Glomerular visceral epithelial cell (primary cell): ENCODE data around the gene MAGI1.
"Not testable (repeated sequence)": the region's sequence is repeated elsewhere in the genome, so short reads cannot be mapped to it uniquely, and the experiment has no call there.

Experiments
- DNase-seq: peaks from one replicate; pipeline ENCODE4 v3.0.0-alpha.2; 2016; ENCODE audit errors: extremely low spot score

Gene MAGI1

DNA sequence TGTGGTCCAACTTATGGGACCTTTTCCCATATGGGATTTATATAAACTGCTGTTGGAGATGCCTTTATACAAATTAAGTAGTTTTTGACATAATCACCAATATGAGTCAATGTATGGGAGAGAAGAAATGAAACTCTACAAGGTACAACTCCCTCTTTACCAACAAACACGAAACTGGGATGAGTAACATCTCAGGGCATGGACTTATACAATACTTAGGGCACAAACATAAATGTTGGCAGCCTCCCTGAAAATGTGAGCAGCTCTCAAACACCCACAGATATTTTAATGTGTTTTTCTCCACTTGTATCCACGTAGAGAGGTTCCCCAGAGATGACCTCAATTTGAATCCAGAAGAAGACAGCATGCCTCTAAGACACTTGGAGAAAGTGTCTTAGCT lies 161.6 kb downstream of the MAGI1 start:
- DNase-seq = no peak

DNA sequence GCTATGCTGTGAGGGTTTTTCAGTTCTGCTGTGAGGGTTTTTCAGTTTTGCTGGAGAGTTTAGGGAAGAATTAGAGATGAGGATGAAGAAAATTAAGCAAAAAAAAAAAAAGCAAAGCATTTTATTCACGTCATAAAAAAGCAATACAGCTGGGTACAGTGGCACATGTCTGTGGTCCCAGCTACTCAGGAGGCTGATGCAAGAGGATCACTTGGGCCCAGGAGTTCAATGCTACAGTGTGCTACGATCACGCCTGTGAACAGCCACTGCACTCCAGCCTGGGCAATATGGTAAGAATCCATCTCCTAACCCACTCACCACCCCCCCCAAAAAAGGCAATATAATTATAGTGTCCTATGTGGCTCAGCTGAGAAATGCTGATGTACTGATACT lies 162.7 kb downstream of the MAGI1 start:
- DNase-seq = no peak

DNA sequence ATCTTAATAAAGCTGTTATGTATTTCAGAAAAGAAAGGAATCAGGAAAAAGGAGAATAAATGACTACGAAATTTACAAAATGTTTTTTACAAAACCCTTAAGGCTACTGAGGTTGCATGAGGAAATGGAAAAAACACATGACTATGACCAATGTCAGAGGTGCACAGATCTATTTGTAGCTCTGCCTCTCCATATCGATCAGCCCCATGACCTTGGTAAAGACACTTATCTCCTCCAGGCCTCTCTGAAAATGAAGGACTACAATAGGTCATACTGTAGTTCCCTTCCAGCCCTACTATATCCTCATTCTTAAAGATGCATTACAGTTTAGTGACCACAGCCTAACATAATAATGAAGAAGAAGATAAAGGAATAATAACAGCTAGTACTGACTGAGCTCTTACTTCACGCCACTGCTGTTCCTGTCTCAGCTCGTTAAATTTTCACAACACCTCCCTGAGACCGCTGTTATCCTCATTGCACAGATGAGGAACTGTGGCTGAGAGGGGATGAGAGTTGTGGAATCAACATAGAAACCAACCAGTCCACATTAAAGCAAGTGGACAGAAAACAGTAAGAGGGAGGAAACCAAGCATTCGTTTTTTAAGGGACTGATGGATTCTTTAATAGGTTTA lies 163.2 kb downstream of the MAGI1 start:
- DNase-seq = no peak

DNA sequence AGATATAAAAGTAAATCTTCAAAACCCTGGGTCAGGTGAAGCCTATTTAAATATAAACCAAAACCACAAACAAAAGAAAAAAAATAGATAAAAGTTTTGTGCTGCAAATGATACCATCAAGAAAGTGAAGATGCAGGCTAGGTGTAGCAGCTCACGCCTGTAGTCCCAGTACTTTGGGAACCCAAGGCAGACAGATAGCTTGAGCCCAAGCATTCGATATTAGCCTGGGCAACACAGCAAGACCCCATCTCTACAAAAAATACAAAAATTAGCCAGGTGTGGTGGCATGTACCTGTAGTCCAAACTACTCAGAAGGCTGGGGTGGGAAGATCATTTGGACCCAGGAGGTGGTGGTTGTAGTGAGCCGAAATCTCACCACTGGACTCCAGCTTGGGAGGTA lies 164.8 kb downstream of the MAGI1 start:
- DNase-seq = no peak

DNA sequence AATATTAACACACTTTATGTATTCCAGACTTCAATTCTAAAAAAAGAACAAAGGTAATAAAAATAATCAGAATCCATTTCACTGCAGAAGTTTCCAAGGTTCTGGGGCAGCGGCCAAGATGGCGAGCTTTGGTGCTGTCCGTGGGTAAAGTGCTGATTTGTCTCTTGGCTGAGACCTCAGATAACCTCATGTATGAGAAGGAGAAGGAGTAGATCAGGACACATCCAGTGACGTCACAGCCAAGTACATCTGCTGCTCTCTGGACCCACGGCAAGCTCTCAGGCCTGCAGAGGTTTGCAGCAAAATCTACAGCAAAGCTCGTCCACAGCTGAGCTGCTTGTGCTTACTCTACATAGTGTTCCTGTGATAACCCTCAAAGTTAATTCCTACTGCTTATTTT lies 165.7 kb downstream of the MAGI1 start:
- DNase-seq = no peak

DNA sequence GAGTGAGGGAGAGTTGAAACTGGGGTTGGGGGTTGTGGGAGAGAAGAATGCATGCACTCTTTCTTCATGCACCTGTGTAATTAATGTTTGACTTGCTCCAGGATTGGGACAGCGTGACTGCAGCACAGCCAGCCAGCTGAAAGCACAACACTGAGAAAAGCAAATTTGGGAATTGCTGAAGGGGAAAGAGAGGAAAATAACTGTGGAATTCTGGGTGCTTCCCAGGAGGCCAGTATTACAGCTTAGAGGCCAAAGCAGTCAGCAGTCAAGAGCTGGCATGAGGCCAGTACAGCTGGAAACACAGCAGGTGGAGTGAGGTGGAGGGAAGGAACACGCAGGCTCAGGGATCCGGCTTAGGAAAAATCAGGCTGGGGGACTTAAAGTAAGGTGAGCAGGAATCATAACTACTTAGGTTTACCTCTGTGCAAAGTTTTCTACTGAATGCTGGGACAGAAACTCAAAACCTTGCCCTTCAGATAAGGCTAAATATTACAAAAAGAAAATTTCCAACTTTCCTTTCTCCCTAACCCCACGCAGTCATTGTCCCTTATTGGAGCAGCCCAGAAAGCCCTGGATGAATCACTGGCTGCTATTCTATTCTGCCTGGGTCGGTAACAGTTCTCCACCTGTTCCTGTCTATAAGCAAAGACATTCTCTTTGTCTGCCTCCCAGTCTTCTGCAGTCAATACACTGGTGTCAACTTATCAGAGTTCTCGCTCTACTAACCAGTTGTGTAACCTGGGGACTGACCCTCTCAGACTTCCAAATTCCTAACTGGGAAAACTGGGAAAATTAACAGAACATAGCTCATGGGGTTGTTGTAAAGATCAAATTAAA lies 167.2 kb downstream of the MAGI1 start:
- peak; percentile 60 for DNase-seq

DNA sequence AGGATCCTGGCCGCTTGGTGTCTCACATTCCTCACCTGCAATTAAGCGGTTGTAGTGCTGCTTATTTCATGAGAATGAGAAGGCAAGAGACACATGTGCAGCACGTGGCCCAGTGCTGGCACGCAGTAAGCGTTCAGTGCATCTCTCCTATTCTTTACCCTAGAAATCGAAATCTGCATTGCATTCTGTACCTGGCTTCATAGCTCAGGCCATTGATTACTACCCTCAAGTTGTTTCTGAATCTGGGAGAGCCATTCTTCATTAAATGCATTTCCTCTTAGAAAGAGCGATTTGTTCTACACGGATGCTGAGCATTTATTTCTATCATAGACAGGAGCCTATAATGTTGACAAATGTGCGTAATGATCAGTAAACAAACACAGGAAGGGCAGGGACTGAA lies 168.9 kb downstream of the MAGI1 start:
- DNase-seq = no peak

DNA sequence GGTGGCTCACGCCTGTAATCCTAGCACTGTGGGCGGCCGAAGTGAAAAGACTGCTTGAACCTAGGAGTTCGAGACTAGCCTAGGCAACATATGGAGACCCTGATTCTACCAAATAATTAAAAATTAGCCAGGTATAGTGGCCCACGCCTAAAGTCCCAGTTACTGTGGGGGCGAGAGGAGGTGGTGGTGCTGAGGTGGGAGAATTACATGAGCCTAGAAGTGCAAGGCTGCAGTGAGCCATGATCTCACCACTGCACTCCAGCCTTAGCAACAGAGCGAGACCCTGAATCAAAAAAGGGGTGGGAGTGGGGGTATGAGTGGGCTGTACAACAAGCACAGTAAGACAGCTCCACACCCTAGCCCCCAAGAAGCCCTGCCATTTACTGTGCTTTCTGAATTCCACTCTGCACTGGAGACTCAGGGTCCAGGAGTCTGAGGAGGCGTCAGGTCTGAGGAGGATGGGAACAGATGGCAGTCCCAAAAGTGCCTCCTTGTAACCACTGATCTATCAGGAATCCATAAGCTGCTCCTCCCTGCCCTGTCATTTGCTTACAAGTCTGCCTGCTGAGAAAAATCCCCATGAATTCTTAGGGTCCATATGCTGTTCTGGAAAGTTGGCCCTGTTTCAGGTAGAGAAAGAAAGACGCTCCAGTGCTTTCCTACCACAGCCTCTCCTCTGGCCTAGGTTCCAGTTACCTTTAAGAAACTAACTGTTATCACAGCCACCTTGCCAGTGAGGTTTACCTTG lies 171.1 kb downstream of the MAGI1 start:
- DNase-seq = no peak

DNA sequence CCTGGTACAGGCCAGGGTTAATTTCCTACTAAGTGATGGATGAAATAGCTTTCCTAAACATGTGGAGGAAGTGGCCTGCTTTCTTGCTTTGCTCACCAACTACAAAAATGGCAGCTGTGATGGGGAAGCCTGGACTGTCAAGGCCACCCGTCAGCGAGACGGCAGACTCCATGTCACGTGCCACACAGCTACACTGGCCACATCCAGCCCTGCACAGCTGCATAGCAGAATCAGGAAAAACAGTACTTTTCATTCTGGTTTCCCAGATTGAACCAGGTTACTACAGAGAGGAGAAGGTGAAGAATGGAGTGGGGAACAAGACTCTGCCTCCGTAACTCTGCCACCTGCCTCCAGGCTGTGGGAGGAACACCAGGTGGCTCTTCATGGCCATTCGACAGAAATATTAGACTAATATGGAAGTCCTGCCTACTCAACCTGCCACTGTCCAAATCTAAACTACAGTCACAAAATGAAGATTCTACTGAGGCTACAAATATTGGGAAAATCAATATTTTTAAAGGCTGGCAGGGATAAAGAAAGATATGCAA lies 174.3 kb downstream of the MAGI1 start:
- DNase-seq = no peak

DNA sequence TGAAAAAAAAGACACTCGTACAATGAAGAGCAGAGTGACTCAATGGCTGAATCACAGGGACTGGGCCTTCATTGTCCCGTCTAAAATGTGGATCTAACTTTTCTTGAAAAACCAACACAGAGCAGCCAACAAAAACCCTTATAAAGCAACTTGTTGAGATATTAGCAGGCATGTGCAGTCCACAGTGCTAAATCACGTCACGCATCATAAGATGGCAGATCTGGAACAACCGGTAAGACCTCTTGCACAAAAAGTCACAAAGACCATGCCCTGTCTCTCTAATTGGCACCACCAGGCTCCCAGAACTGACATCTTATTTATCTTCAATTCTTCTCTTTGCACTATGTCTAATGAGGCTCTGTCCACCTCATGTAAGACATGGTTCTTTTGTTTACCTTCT lies 177.0 kb downstream of the MAGI1 start:
- DNase-seq = no peak

DNA sequence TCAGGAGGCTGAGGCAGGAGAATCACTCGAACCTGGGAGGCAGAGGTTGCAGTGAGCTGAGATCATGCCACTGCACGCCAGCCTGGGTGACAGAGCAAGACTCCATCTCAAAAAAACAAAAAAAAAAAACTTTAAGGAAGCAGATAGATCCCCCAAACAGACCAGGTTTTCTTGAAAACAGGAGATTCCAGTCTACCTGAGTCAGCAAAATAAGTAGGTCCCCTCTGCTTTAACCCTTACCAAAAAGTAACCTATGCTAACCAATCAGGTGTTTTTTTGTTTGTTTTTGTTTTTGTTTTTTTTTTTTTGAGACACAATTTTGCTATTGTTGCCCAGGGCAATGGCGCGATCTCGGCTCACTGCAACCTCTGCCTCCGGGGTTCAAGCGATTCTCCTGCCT lies 179.1 kb downstream of the MAGI1 start:
- not testable (repeated sequence) for DNase-seq

DNA sequence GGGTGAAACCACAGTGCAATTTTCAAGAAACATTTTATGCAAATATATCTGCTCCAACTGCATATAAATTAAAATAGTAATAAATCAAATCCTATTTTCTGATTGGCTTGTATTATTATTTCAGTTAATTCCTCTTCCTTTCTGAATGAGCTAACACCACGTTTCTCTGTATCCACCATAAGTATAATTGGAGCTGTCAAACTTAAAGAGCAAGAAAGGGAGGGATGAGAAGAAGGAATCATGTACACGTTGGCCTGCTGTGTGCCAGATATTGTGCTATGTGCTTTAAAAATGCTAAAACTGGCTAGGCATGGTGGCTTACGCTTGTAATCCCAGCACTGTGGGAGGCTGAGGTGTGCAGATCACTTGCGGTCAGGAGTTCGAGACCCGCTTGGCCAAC lies 180.0 kb downstream of the MAGI1 start:
- no peak for DNase-seq

DNA sequence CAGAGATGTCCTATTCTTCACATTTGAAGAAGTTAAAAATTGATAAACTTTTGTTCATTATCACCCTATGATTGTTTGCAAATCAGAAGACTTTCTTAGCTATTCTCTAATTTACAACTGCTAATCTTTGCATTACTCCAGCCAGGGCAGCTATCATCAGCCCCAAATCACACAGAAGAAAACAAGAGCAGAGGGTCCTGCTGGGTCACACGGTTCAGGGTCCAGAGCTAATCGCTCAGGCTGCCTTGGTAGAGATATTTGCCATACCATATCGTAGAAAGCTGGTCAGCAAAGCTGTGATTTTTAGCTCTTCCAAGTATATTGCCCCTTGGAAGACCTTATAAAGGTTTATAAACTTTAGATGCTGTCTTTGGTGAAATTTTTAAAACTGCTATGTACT lies 181.4 kb downstream of the MAGI1 start:
- DNase-seq = no peak

DNA sequence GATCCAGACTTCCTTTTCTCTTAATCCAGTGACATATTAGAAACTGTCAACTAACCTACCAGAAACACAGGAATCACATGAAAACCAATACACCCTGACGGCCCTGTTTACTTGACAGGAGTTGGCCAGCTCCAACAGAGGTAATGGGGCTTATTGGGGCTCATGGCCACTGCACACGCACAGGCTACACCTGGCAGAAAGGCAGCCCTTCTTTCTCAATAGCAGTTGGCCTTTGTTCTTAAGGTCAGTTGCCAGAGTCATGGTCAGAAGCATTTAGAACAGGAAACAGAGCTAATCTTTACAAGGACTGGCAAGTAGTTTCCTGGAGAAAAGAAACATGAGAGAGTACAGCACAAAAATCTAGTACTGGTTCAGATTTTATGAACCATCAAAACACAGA lies 181.8 kb downstream of the MAGI1 start:
- no peak for DNase-seq

DNA sequence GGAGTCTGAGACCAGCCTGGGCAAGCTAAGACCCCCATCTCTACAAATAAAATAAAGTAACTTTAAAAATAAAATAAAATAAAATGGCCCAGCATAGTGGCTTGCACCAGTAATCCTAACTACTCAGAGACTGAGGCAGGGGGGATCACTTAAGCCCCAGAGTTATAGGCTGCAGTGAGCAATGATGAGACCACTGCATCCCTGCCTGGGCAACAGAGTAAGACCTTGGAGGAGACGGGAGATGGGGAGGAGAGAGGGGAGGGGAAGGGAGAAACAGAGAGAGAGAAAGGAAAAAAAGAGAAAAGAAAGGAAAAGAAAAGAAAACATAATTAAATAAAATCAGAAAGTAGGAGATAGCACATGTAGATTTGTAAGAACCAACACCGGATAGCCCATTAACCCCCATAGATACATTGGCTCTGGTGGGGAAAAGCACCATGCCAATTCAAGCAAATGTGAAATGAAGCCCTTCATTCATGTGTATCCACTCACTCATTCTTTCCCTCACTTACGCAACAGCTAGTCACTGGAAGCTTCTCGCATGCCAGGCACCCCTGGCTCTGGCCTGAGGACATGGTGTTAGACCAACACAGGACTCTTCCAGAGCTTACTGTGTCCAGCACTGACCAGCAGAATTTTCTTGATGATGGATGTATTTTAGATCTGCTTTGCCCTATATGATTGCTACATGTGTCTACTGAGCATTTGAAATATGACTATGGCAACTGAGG lies 183.2 kb downstream of the MAGI1 start:
- peak; percentile 12 for DNase-seq

DNA sequence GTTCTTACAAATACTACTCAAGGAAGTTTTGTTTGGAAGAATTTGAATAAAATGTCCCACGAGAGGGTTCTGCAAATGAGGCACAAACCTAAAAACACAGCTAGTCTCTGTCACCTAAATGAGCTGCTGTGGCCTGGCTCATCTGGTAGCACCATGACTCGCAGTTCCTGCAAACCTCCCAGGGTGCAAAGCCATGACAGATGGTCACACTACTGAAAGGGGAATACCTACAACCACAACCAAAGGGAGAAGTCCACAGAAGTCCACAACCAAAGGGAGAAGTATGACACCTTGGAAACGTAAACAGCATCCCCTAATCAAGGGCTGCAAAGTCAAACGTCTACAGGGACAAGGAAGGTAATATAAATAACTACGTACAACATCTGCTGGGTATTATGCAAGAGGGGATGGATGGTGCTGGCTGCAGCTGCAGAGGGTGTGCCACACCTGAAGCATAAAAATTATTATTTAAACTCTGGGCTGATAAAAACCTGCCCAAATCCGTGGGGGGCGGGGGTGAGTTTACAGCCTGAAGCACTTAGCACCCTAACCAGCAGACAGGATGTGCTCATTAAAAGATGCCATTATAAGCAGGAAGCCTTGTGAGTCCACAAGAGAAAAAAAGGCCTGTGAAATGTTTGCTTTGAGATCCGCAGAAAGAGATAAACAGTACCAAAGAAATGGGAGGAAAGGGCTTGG lies 184.0 kb downstream of the MAGI1 start:
- DNase-seq = peak; percentile 48

DNA sequence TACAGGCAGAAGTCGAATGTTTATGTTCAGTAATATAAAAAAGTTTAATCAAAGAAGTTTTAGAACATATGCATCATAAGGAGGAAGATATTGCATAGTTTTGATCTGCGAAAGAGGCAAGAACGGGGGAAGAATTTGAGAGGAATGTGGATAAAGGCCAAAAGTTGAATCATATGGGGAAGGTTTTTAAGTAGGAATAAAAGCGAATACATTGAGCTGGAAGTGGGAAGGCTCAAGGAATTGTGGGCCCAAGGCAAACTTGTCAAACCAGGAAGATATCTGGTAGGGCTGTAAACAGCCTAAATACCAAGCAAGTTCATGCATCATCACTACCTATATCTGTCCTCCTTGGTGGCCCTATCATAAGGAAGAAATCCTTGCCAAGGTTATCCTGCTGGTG lies 186.9 kb downstream of the MAGI1 start:
- no peak for DNase-seq

DNA sequence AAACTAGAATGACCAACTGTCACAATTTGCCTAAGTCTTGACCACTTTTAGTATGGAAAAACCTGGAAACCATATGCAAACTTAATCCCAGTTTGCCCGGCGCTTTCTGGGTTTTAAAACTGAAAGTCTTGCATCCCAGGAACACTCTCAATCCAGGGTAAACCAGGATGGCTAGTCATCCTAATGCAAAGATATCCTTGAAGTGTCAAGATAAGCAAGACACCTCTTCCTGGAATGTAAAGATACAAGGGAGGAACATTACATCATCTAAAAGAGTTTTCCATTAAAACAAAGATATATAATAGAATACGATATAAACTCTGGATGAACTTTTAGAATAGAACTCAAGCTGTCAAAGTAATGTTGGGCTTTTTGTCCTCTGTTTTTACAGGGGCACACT lies 188.5 kb downstream of the MAGI1 start:
- no peak for DNase-seq

DNA sequence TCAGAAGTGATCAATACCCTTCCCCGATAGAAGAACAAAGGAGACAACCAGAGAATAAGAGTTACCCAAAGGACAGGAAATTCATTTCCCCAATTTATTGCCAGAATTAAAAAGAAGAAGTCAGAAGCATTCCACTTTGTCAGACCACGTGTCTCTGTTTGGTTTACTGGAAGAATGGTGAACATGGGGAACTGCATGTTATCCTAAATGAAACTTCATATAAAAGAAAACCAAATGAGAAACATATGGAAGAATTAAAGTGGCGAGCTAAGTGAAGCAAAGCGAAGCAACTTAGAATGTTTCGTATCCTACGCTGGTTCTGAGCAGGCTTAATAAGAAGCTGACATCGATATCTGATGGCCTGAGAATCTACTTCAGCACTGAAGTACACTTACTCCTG lies 190.7 kb downstream of the MAGI1 start:
- no peak for DNase-seq

DNA sequence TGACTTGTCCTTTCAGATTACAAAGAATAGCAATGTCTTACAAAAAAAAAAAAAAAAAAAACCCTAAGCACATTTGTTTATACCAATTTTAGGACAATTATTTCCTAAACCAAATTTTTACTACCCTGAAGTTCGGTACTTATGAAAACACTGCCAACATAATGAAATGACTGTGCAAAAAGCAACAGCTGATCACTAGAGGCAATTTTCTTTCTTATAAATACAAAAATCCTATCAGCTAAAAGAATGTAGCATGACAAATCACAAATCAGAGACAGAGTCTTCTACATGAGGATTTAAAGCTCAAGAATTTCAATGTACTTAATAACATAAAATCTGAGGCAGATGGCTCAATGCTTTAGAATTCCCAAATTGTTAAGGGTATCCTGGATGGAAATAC lies 191.8 kb downstream of the MAGI1 start:
- DNase-seq = no peak

DNA sequence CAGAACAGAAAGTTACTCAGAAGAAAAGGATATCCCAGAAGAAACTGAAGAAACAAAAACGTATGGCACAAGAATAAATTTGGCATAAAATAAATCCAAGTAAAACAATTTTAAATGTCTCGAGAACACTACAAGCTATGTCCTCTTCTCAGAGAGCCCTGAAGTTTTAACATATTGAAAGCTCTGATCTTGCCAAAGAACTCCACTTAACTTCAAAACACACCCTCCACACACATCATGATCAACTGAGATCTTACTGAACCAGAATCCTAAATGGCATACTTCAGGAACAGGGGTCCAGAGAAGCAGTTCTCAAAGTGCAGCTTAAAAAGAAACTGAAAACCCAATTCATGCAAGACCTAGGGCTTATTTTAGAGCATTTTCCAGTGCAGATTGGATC lies 194.3 kb downstream of the MAGI1 start:
- no peak for DNase-seq
